GM21737 (cell line): ENCODE measurements around the gene PDE7B.

Source experiments
- ATAC-seq: cut with Tn5 transposase; IDR thresholded peaks from one replicate; pipeline ENCODE4 v1.9.1; 2021; ENCODE audit warnings: mild to moderate bottlenecking, moderate library complexity; ENCODE audit not compliant: unreplicated experiment

The PDE7B gene

DNA sequence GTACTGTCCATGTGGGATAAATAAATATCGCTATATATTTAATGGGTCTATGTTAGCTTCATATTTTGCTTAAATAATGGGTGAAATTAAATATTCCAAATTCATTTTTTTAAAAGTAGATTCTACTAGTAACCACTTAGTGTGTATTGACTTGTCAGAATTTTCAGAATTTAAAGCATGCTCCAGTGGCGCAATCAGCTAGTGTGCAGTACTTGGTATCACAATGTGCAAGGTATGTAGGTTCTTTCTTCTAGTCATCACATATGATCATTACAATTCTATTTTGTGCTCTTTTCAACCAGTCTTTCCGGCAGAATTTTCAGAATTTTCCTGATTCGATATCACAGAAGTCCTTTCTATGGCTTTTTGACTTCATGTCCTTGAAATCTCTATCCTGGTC lies 32.6 kb downstream of the PDE7B start:
- ATAC-seq = no peak

DNA sequence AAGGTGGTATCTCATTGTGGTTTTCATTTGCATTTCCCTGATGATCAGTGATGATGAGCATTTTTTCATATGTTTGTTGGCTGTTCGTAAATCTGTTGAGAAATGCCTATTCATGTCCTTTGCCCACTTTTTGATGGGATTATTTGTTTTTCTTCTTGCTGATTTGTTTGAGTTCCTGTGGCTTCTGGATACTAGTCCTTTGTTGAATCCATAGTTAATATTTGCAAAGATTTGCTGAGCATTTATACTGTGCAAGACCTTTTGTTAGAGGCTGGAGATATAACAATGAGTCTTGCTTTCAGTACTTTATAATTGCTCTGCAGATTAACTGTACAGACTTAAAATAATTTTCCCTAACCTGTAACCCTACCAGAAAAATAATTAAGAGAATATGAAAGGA lies 35.6 kb downstream of the PDE7B start:
- ATAC-seq = no peak

DNA sequence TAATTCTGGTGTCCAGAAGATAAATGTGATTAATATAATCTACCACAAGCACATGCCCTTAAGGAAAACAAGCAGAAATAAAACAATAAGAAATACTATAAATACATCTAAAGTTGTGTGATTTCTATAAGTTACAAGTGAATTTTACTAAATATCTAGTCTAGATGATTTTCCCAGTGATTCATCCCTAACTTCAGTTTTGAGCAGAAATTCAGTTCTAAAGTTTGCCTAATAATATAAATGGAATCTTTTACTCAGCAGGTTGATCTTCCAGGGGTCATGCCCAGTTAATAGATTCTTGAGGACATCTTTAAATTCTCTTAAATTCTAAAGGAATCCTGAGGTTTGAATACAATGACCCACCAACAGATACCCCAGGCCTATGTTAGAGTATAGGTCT lies 37.3 kb downstream of the PDE7B start:
- ATAC-seq = no peak

DNA sequence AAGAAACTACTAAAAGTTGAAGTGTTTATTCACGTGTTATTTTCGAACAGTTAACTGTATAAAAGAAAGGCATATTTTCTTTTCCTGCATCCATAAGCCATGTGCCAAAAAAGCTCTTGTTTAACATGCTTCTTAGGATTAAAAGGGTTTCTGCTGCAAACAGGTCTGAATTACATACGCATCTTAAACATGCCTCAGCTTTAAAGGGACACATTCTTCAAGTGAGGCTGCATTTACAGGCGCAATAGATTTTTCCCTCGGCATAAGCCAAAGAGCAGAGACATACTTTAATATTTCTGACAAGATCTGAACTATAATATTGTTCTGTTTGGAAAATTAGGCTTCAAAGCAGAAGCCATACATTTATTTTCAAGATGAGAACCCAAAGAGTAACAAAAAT lies 39.4 kb downstream of the PDE7B start:
- no peak for ATAC-seq

DNA sequence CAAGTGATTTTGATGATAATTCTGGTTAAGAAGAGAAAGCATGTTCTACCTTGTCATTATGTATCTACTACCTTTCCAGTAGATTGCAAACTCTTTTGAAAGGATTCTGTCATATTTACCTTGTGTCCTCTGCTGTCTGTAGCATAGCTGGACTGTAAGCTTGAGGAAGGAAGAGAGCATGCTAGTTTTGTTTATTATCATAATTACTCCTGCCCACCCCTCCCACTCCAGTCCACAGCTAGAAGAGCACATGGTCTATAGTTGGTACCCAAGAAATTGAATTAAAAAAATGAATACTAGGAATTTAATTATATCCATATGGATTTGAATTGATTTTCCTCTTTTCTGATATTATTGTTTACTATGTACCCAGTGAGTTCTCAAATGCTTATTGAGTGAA lies 40.2 kb downstream of the PDE7B start:
- ATAC-seq = no peak

DNA sequence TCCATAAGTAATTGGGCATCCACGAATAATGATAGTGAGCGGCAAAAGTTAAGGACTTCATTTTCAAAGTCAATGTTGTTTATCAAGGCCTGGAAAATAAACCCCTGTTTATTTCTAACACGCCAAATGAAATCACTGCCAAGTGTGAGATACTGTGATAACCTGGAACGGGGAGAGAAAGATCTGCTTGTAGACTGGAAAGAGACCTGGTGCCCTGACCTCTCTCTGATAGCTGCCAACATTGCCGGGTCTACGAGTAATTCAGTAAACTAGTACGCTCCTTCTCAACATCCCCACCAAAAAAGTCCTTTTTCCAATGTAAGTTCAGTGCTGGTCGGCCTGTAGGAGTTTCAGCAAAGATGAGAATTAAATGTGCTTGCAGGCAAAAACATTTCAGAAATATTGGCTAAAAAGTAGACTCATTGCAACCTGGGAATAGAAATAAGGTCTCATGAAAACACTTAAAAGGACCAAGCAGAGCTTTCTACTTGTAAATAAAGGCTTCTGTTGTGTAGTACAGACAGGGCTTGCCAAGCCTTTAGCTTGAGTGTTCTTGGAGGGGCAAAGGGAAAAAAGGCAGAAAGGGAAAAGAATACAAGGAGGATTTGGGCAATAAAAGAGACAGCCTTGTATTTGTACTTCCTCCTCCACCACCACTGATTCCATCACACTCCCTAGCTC lies 43.9 kb downstream of the PDE7B start:
- ATAC-seq = no peak

DNA sequence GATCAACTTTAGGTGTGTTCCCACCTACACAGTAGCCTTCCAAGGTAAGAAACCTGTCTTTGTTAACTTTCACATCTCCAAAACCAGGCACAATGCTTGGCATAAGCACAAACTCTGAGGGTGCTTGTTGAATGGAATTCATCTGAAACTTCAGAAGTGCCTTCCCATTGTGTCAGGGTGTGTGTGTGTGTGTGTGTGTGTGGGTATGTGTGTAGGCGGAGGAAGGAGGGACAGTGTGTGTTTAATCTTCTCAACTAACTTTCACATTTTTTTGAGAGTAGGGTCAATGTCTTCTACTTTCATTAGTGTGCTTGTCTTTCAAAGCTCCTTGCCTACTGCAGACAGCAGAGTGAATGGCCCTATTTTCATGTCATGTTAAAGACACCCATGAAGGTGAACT lies 45.6 kb downstream of the PDE7B start:
- ATAC-seq = no peak

DNA sequence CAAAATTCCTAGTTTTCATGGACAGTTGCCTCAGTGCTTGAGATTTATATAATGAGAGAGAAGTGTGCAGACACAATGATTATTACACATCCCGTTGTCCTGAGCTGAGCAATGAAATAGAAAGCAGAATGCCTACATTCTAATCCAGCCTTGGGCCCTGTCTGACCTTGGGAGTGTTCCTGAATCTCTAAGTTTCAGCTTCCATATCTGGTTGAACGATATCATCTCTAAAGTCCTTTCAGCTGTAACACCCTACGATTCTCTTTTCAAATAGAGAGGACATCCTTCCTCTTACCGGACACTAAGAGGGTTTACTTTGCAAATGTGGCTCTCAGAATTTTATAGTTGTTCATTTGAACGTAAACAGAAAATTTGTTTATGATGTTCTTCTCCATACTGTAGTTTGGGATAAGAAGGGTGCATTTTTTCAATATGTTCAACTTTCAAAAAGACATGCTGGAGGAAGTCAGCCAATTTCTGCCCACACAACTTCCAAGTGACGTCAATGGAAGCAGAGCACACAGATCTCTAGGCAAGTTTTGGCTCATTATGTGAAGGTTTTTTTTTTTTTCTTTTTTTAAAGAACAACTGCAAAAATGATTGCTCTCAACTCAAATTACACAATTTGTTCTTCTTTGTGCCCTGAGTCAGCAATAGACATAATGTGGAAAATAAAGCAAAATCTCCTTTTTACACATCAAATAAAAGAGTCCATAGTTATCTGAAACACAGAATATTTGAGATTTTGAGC lies 50.4 kb downstream of the PDE7B start:
- no peak for ATAC-seq

DNA sequence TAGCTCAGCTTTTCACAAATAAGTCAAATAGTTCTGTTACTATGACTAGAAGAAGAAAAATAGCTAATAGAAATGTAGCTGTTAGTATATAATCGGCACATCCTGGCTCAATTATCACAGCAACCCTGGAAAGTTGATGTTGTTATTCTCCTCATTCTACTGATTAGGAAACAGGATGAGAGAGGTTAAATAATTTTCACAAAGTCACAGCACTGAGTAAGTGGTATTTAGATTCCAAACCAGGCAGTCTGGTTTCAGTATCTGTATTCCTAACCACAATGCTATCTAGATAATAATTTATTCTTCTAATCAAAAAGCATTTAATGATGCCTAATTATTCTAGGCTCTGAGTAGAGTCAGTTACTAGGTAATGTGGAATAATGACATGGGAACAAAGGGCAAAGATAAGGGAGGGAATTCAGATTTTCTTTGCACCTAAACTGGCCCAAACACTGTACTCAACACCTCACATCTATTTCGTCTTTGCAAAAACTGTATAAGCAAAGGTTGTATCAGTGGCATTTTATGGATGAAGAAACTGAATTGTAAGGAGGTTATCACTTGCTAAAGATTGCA lies 51.3 kb downstream of the PDE7B start:
- ATAC-seq = no peak

DNA sequence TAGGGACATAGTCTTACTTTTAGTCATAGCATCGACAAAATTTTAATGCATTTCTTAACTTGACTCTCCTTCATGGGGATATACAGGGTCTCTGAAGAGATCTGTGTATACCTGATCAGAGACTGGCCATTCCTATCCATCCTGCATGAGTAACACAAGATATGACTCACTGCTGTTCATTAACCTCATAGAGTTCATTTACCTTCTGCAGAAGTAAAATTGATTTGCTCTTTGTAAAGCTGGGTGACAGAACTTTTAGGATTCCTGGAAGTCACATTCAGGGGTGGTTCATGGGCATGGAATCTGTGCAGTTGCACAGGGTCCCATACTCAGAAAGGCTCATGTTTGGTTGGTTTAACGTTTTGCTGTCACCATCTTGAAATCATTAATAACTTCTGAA lies 53.2 kb downstream of the PDE7B start:
- ATAC-seq = no peak

DNA sequence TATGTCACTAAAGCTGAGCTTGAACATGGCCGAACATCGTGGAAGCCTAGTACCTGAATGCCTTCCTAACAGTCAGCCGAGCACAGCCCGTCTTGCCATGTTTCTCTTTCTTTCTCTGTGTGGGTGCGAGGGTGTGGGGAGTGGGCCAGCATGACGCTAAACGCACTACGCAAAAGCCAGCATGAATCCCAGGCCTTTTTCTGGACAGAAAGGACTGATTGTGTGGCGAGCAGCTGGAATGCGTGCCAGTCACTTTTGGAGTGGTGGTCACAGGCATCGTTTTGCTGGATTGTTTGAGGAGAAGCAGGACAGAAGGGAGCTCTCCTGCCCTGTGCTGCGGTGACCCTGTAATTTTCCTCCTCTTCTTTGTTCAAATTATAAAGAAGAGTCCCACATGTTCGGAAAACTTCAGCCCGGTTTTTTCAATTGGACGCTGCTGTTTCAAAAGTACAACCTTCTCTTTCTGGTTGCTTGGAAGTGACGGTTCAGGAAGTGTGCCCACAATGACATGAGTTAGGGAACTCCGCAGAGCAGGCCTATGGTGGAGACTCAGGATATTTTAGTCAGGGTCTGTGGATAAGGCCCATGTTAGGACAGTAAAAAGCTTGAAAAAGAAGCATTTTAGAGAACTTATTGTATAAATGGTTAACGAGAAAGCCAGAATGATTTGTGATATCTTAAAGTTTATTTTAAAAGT lies 54.3 kb downstream of the PDE7B start:
- no peak for ATAC-seq

DNA sequence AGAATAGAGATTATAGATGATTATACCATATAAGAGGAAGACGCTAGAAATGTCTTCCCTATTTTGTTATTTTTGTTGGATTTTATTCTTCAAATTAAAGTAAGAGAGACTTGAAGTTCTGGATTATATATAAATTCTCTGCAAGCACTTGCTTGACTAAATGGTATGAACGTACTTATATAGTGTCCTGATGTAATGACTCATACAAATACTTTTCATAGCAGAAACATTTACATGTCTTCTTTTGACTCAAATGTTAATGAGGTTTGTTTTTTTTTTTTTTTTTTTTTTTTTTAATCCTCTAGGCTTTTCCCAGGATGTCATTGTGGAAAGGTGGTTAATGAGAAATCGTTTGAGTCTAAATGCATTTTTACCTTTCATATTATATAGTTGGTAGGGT lies 55.0 kb downstream of the PDE7B start:
- no peak for ATAC-seq

DNA sequence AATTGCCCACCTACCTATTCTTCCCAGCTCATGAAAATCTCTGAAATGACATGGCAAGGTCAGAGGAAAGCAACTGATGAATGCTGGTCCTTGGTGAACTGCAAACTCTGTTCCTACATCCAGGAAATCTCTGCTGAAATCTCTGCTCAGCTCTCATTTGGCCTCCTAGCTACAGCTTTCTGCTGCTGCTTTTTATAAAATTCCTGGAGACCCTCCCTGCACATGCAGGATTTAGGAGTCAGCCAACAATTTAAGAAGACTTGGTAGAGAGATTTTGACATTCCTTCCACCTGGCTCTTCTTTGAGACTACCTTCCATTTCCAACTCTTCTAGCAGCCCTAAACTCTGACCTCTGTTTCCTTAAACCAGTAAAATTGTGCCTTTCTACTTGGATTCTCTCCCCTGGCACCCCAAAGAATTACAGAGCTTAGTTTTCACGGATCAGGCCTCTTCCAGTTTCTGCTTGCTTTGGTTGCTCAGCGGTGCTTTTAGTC lies 55.5 kb downstream of the PDE7B start:
- ATAC-seq = no peak

DNA sequence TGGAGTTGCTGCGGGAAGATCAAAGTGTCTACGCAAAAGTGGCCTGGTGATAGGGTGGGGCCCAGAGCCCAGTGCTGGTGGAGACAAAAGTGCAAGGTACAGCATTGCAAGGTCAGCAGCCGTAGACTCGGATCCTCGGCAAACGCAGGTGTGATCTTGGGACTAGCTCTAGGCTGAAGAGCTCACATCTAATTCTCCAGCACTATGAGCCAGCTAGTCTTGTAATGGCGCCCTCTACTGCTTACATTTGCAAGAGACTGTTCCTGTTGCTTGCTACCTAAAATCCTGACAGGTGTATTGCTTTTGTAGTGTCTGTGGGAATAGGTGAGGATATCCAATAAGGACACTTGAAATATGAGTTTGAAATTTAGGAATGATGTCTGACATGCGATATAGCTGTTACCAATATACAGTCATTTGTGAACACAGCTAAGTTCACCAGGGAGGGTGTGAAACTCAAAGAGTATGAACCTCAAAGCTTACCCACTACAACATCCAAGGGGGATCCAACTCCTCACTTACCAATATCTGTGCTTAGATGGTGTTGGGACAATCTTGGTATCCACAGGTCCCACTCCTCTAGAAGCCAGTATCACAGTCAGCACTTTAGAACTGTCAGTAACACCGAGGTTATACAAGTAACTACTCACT lies 58.4 kb downstream of the PDE7B start:
- ATAC-seq = no peak

DNA sequence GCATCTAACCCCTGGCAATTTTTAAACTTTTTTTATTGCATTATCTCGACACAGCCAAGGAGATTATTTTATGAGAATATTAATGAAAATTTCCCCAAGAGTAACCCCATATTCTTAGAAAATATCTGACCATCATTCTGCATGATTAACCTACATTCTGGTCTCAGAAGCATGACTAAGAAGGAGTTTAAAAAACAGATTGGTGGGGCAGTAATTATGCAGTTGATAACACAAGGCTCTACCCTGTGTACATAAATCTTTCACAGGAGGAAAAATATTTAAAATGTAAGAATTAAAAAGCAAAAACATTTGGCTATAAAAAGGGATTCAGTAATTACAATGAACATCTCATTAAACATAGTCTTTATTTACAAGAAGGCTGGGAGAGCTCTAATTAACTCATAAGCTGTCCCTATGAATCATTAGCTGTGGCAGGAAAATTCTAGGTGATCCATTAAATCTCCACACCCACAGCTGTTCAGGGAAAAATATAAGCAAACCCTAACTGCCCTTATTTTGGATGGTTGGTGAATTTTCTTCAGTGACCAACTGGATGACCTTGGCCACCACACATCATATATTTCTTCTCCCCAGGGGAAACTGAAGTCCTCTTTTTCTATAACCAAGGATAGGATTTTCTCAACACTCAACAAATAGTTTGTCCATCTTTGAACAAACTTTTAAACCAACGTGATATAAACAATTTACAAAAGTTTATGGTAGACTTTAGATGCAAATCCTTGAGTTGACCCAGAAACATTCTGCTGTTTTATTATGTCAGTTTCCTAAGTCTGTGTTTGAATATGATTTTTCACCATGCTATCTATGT lies 59.5 kb downstream of the PDE7B start:
- ATAC-seq = no peak

DNA sequence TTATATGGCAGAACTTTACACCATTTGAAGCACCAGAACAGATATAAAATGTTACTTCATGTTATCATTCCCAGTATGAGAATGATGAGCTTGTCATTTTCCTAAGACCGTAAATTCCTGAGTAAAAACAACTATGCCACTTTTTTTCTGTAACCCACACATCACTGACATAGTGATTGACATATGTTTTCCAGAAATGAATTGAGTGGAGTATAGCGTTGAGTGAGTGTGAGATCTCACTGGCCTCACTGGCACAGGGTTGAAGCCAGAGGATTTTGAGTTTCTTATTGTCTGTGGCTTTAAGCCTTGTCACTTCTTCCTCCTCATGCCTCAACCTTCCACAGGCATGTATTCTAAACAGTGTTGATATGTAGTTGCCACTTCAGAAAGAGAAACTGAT lies 62.3 kb downstream of the PDE7B start:
- no peak for ATAC-seq

DNA sequence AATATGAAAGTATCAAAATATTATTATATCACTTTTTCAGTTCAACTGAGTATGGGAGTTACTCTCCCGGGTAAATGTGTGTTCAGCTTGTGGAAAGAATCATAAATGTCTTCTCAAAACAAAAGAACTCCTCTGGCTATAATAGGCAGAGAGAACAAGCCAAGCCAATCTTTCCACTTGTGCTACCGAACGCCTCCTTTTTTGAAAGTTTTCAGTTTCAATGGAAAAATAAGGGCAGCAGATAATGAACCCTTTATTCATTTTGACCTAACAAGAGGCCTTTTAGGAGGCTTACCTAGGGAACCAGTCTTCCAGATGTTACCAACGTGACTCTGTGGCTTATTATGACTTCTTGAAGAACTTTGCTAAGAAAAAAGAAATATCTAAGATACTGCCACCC lies 67.5 kb downstream of the PDE7B start:
- ATAC-seq = no peak

DNA sequence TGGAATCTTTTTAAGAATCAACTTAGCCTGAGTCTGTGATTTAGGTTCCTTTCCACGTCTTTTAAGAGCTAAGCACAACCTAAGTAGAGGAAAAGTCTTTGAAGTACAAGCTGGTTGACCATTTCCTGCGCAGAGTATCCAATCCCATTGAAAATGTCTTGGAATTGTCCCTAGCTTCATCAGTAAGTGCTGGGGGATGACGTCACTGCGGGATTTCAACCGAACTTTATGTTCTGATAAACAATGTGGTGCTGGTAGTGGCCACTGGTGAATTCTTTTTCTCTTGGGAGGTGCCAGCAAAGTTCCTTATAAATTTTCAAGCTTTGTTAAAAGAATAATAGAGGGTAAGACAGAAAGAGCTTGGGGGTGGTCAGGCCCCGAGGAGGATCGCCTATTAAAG lies 69.2 kb downstream of the PDE7B start:
- no peak for ATAC-seq

DNA sequence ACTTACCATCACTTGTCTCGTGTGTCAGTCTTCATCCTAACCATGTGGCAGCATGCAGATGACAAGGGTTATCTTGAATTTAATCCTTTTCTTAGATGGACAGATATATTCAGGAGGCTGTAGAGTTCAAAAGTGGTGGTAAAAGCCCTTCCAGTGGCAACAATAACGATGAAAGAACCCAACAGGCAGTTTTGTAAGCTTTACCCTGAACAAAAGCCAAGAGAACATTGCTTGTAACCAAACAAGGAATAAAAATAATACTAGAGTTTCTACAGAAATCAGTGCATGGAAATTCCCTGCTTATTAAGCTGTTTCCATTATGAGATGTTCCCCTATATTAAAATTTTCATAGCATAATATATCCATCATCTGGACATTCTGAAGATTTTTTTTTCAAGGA lies 69.7 kb downstream of the PDE7B start:
- ATAC-seq = no peak

DNA sequence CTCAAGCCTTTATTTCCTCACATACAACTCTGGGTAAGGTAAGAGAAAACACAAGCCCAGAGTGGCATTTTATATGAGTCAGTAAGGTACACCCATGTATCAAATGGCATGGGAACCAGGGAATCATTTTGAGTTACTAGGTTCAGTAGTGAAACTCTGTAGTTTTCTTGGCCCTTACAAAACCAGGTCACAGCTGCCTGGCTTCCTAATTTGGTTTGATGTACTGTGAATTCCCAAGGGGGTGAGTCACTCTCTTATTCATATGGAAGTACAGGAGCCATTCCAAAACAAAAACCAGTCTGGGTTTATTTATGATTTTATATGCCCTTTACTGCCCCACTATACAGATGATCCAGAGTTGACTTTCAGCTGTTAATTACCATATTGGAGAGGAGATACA lies 70.7 kb downstream of the PDE7B start:
- no peak for ATAC-seq
